ENCODE results near the gene FAM222A.

DNA sequence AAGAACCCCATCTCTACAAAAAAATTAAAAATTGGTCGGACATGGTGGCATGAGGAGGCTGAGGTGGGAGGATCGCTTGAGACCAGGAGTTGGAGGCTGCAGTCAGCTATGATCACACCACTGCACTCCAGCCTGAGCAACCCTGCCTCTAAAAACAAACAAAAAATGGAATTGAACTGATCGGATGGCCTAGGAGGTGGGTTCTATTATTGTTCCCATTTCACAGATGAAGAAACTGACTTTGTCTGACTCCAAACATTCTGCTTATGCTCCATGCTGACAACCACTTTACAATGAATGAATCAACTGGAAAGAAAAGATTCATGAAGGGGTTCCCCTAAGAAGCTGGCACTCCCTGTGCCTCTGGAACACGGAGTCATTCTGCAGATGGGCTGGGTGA is 72.2 kb downstream of the FAM222A start:
- no peak for TF ChIP-seq POLR2A (IDR thresholded peaks at IDR 0.05; ENCODE audit: low read length)
- no peak for TF ChIP-seq GATA1 (IDR thresholded peaks at IDR 0.05; ENCODE audit: low read depth, low read length)

All from erythroblast (primary cell).